ENCODE measurements around the gene NR2F2.

DNA sequence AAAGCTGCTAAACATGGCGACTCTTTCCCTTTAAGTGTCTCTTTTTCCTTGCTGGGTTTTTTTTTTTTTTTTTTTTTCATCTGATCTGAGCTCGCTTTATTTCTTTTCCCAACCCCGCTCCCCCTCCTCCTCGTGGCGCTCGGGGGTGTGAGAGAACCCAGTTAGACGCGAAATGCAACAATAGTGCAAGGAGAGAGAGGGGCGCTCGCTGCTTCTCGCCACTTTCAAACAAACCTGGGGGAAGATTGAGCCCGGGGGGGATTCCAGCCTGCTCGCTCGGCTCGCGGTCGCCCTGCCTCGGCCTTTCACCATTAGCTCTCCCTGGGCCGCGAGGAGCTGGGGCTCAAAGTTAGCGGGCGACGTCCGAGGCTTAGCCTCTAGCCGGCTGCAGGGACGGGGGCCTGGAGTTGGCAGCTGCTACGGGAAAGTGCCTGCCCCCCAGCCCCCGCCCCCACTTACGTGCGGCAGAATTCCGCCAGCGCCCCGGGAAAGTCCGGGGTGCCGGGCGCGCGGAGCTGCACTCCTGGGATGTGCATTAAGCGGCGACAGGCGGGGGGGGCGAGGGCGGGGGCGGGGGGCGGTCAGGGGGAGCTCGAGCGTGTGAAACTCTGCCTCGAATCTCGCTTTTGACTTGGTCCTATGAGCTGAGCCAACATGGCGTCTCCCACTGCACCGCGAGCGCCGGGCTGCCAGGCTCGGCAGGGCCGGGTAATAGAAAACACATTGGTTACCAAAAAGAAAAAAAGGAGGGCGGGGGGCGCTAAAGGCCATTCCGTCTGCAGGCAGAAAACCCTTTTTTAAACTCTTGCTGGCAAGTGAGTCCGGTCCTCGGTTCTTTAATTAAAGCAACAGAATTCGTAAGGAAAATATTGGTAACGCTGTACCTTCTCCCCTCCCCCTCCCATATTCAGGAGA lies 10.4 kb downstream of the NR2F2 start:
- TF ChIP-seq SIN3A (IDR thresholded peaks at IDR 0.05; ENCODE audit: borderline replicate concordance, insufficient read depth, low read length) (peak; percentile 57; the same call in 1 of the 2 replicates), POLR2AphosphoS5 (IDR thresholded peaks at IDR 0.05; ENCODE audit: low read depth, low read length) (no peak; the same call in 1 of the 2 replicates), TAF1 (IDR thresholded peaks at IDR 0.05; ENCODE audit: borderline replicate concordance, insufficient read depth, low read length) (0 out of 2 replicates have a peak, but pooled peaks have one; percentile 9), FOXP2 (optimal IDR thresholded peaks at IDR 0.05; ENCODE audit: borderline replicate concordance, extremely low read depth, extremely low read length, insufficient read depth) (peak; percentile 10)
- TF ChIP-seq, protein P1, sequence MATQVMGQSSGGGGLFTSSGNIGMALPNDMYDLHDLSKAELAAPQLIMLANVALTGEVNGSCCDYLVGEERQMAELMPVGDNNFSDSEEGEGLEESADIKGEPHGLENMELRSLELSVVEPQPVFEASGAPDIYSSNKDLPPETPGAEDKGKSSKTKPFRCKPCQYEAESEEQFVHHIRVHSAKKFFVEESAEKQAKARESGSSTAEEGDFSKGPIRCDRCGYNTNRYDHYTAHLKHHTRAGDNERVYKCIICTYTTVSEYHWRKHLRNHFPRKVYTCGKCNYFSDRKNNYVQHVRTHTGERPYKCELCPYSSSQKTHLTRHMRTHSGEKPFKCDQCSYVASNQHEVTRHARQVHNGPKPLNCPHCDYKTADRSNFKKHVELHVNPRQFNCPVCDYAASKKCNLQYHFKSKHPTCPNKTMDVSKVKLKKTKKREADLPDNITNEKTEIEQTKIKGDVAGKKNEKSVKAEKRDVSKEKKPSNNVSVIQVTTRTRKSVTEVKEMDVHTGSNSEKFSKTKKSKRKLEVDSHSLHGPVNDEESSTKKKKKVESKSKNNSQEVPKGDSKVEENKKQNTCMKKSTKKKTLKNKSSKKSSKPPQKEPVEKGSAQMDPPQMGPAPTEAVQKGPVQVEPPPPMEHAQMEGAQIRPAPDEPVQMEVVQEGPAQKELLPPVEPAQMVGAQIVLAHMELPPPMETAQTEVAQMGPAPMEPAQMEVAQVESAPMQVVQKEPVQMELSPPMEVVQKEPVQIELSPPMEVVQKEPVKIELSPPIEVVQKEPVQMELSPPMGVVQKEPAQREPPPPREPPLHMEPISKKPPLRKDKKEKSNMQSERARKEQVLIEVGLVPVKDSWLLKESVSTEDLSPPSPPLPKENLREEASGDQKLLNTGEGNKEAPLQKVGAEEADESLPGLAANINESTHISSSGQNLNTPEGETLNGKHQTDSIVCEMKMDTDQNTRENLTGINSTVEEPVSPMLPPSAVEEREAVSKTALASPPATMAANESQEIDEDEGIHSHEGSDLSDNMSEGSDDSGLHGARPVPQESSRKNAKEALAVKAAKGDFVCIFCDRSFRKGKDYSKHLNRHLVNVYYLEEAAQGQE (IDR thresholded peaks at IDR 0.05; ENCODE audit: insufficient read depth in 1 of 2, low read depth in 2 of 2, low read length in 2 of 2), result no peak; a peak in 1 of 4 replicates

All from PFSK-1 (cell line).